ENCODE results near the gene UCN2. TPM values are rescaled to one million over a fixed set of nuclear protein-coding genes. Genes with fewer than 3 reads are reported as not detected.

The UCN2 gene
- 8.8 to 14.2 TPM (median 10.2 TPM) in 5 replicates for total RNA-seq (2022; extraction: Qiagen RNA extraction; ENCODE audit: low read depth)

GRCh38 chr3:48563382-48563918 is at the start of gene UCN2:
Gene UCN2 (minus strand): TSS chr3:48563781. CDS start chr3:48563124, 657 bp downstream.

DNA sequence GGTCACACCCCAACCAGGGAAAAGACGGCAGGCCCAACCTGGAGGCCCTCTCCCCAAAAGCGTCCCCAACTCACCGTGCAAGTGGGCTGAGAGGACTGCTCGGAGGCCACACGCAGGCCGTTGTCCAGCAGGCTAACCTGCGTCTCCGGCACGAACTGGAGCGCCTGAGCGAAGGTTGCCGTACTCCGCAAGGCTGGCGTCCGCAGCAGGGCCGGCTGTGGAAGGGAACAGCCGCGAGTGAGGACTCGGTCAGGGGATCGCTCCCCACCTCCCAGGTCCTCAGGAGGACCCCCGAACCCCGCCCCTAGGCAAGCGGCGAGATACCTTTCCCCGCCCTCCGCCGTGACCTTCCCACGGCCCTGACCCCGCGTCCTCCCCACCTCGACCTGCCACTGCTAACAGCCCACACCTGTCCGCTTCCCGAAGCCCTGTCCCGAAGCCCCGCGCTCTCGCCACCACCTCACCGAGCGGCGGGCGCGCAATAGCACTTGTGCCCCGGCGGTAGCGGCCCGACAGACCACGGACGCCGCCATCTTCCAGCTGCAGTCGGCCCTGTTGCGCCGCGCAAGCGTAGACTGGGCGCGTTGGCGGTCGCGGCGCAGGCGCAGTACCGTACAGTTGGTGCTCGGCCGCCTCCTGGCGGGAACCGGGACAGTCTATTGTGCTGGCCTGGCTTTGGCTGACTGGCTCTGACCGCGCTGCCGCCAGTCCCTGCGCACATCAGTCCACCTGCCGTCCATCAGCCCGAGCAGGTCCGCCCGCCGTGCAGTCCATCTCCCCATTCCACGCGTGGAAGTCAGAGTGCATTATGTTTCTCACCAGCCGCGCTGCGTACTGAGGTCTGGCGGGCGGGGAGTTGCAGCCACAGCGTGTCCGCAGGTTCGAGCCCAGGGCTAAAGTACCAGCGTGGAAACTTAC is 45.8 kb upstream of the UCN2 start, which contains the start of gene UQCRC1:
UQCRC1 (minus strand) TSS at position 559 of the 918 bp plus-strand sequence; CDS start at position 533, 26 bp downstream.

DNA sequence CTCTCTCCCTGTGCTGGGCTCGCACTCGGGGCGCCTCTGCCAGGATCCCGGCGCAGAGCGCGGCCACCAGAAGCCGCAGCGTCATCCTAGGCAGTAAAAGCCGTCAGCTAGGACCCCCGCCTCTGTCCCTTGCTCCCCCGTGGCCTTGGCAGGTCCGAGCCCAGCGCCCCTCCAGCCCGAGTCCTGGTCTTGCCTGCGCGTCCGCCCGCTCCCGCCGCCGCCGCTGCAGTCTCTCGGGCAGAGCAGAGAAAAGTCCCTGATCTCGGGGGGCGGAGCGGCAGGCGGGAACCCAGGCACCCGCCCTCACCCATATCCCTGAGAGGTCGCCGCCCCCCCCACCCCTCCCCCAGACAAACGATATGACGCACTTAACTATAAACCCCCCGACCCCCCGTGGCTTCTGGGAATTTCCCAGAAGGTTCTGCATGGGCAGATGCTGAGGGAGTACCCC is 31.5 kb upstream of the UCN2 start, which contains the start of gene COL7A1:
COL7A1 (minus strand) TSS at position 255 of the 451 bp plus-strand sequence; CDS start at position 85, 170 bp downstream.

DNA sequence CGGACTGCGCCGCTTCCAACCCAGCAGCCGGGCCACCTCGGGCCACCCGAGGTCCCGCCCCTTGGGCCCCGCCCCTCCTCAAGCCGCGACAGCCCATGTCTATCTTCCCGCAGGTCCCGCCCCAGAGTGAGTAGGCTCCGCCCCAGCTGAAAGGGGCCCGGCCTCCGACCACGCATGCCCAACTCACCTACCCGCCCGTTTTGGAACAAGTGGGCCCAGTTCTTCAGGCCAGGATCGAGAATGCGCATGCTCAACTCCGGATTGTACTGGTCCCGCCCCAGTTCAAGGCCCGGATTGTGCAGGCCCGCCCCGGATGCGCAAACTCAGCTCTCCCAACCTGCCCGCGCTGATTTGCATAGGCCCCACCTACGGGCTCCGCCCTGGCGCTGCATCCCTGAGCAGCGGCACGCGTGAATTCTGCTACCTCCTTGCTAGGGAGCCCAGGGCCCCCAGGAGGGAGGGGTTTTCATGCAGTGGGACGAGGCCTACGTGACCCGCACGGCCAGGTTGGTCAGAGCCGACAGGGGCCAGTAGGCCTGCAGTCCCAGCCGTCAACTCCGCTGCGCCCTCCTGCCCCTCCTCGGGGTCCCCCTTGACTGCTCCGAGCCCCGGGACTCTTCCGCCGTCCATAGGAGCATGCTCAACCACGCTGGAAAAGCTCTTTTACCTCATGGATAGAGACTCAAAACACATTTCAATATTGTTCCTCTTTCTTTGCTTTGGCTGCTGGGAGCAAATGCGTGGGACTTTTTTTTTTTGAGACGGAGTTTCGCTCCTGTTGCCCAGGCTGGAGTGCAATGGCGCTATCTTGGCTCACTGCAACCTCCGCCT is 6.6 kb downstream of the UCN2 start, which contains the start of gene PFKFB4:
PFKFB4 (minus strand) TSS at position 8 of the 831 bp plus-strand sequence. CDS start 26 bp downstream, outside the sequence.

Other genes starting within 250 kb of the UCN2 start
- gene SPINK8, start 230.1 kb downstream of the UCN2 start, total RNA-seq (2022; extraction: Qiagen RNA extraction; ENCODE audit: low read depth), result not detected in 5 replicates
- not detected in 5 replicates for gene FBXW12, start 191.6 kb downstream of the UCN2 start, total RNA-seq (2022; extraction: Qiagen RNA extraction; ENCODE audit: low read depth)
- gene PLXNB1, start 133.7 kb downstream of the UCN2 start, total RNA-seq (2022; extraction: Qiagen RNA extraction; ENCODE audit: low read depth), result 13.2 to 15.8 TPM (median 15.1 TPM) in 5 replicates
- gene CCDC51, start 123.7 kb downstream of the UCN2 start, total RNA-seq (2022; extraction: Qiagen RNA extraction; ENCODE audit: low read depth), result 25.1 to 28.0 TPM (median 27.4 TPM) in 5 replicates
- gene TMA7, start 123.5 kb downstream of the UCN2 start, total RNA-seq (2022; extraction: Qiagen RNA extraction; ENCODE audit: low read depth), result 277 to 368 TPM (median 288 TPM) in 5 replicates
- 7.3 to 9.8 TPM (median 9.4 TPM) in 5 replicates for gene ATRIP, start 117.0 kb downstream of the UCN2 start, total RNA-seq (2022; extraction: Qiagen RNA extraction; ENCODE audit: low read depth)
- 112 to 141 TPM (median 121 TPM) in 5 replicates for gene SHISA5, start 59.6 kb downstream of the UCN2 start, total RNA-seq (2022; extraction: Qiagen RNA extraction; ENCODE audit: low read depth)
- 15.6 to 24.2 TPM (median 17.2 TPM) in 5 replicates for gene PFKFB4, start 7.0 kb downstream of the UCN2 start, total RNA-seq (2022; extraction: Qiagen RNA extraction; ENCODE audit: low read depth)
- gene COL7A1, start 31.5 kb upstream of the UCN2 start, total RNA-seq (2022; extraction: Qiagen RNA extraction; ENCODE audit: low read depth), result 139 to 257 TPM (median 204 TPM) in 5 replicates
- gene UQCRC1, start 45.9 kb upstream of the UCN2 start, total RNA-seq (2022; extraction: Qiagen RNA extraction; ENCODE audit: low read depth), result 171 to 237 TPM (median 183 TPM) in 5 replicates
- gene TMEM89, start 58.0 kb upstream of the UCN2 start, total RNA-seq (2022; extraction: Qiagen RNA extraction; ENCODE audit: low read depth), result not detected in 5 replicates
- 14.4 to 19.9 TPM (median 19.4 TPM) in 5 replicates for gene SLC26A6, start 71.7 kb upstream of the UCN2 start, total RNA-seq (2022; extraction: Qiagen RNA extraction; ENCODE audit: low read depth)
- 3.7 to 5.5 TPM (median 4.5 TPM) in 5 replicates for gene CELSR3, start 99.1 kb upstream of the UCN2 start, total RNA-seq (2022; extraction: Qiagen RNA extraction; ENCODE audit: low read depth)
- gene NCKIPSD, start 122.1 kb upstream of the UCN2 start, total RNA-seq (2022; extraction: Qiagen RNA extraction; ENCODE audit: low read depth), result 6.6 to 10.6 TPM (median 9.0 TPM) in 5 replicates
- gene IP6K2, start 153.4 kb upstream of the UCN2 start, total RNA-seq (2022; extraction: Qiagen RNA extraction; ENCODE audit: low read depth), result 43.9 to 50.9 TPM (median 49.0 TPM) in 5 replicates

Measured in A549 treated with DMSO at 1 μM for 4 hours (cell line).